ENCODE data around the gene PTPRG.

DNA sequence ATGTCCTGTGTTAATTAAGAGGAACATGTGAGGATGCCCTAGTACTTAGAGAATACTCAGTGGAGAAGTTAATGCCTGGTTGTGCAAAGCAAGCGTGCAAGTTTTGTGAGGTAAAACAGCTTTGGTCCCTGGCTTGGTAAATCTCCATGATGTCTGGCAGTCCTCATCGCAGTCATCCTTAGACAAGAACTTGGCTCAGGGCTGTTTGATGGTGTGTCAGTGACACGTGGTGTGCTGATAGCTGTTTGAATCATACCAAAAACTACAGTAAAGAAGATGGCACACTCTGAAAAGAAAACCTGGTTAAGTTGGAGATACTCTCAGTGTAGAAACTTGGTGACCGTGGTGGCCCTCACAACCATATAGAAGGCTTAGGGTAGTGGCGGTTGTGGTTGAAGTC is 450.3 kb downstream of the PTPRG start:
- TF ChIP-seq, protein P1, sequence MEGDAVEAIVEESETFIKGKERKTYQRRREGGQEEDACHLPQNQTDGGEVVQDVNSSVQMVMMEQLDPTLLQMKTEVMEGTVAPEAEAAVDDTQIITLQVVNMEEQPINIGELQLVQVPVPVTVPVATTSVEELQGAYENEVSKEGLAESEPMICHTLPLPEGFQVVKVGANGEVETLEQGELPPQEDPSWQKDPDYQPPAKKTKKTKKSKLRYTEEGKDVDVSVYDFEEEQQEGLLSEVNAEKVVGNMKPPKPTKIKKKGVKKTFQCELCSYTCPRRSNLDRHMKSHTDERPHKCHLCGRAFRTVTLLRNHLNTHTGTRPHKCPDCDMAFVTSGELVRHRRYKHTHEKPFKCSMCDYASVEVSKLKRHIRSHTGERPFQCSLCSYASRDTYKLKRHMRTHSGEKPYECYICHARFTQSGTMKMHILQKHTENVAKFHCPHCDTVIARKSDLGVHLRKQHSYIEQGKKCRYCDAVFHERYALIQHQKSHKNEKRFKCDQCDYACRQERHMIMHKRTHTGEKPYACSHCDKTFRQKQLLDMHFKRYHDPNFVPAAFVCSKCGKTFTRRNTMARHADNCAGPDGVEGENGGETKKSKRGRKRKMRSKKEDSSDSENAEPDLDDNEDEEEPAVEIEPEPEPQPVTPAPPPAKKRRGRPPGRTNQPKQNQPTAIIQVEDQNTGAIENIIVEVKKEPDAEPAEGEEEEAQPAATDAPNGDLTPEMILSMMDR (IDR thresholded peaks at IDR 0.05) = no peak
- TF ChIP-seq POLR2A (IDR thresholded peaks at IDR 0.05) = no peak
